Activated CD8-positive, alpha-beta T cell treated with anti-CD3 and anti-CD28 coated beads for 36 hours (primary cell): ENCODE results near the gene MMD. TPM values are rescaled to one million over a fixed set of nuclear protein-coding genes. Genes with fewer than 3 reads are reported as not detected.

Source experiments
- ATAC-seq: fragments of 200-7000 bp; cut with Tn5 transposase; one replicate; pipeline ENCODE4 v1.10.0; 2021; ENCODE audit warnings: mild to moderate bottlenecking, moderate library complexity
- CTCF ChIA-PET: fragments of 350-600 bp; sonication (Branson Sonifier 250); formaldehyde crosslinking; loops from one replicate; lab custom pipeline; 2021; ENCODE audit warnings: antibody characterized with exemption; lab: Charles Lee
- POLR2A ChIA-PET: fragments of 350-600 bp; sonication (Branson Sonifier 250); formaldehyde crosslinking; loops from one replicate; lab custom pipeline; 2021; ENCODE audit warnings: antibody characterized with exemption; lab: Charles Lee
- DNase-seq: peaks from one replicate; pipeline ENCODE4 v3.0.0-alpha.2; 2020
- H3K27ac Mint-ChIP-seq: one replicate; pipeline ENCODE4 v1.8.0; 2021; ENCODE audit warnings: mild to moderate bottlenecking, mixed read lengths
- H3K27me3 Mint-ChIP-seq: one replicate; pipeline ENCODE4 v1.8.0; 2021; ENCODE audit warnings: mixed read lengths
- H3K36me3 Mint-ChIP-seq: one replicate; pipeline ENCODE4 v1.8.0; 2021; ENCODE audit warnings: low read depth, mixed read lengths
- H3K4me1 Mint-ChIP-seq: one replicate; pipeline ENCODE4 v1.8.0; 2021; ENCODE audit warnings: low read depth, mixed read lengths
- H3K4me3 Mint-ChIP-seq: one replicate; pipeline ENCODE4 v1.8.0; 2021; ENCODE audit warnings: mild to moderate bottlenecking, moderate library complexity, mixed read lengths
- H3K9me3 Mint-ChIP-seq: one replicate; pipeline ENCODE4 v1.8.0; 2021; ENCODE audit warnings: mixed read lengths
- CTCF ChIP-seq: fragments of 200-600 bp; IDR thresholded peaks from one replicate; pipeline ENCODE4 v1.8.0; 2022; ENCODE audit warnings: antibody characterized with exemption, mild to moderate bottlenecking
- intact Hi-C: fragments of 100-400 bp; cut with micrococcal nuclease; formaldehyde crosslinking; loops from one replicate; pipeline ENCODE4 v1.10.0; 2022
- total RNA-seq, 2 experiments: library from RNA; stranded (reverse); gene quantifications; one replicate each; pipeline ENCODE4 v1.2.3, GENCODE V29; 2021

Gene MMD
- total RNA-seq, 2 experiments from 2014 or later: 27.0 to 39.3 TPM

- peaks cover 42% of the 10 kb centered on the region for H3K4me1 Mint-ChIP-seq
These were observed 858 bp downstream of the MMD start for GRCh38 chr17:55420776-55421178.

GRCh38 chr17:55420067-55420775 is 1.4 kb downstream of the MMD start:
- H3K27ac Mint-ChIP-seq: peak overlapping the region; percentile 95
- H3K4me1 Mint-ChIP-seq: peaks cover 44% of the 10 kb centered on the region
- H3K36me3 Mint-ChIP-seq: peaks cover 36% of the 10 kb centered on the region
- peak overlapping the region; percentile 91 for H3K4me3 Mint-ChIP-seq
- TF ChIP-seq CTCF: no peak
- intact Hi-C loops: no loop called here
- ChIA-PET POLR2A (interaction anchor here (1.0 to 1.6 kb wide), 3 partner anchors 8 to 38 kb away, joined by 3 to 5 read pairs (median 5); no protein-coding TSS in a partner anchor), CTCF (interaction anchor here (1.7 kb wide), 1 partner anchor 94 kb away, joined by 6 read pairs; no protein-coding TSS in a partner anchor)
- DNase-seq (peak; percentile 73), ATAC-seq (peak; percentile 57)
- H3K27me3 Mint-ChIP-seq: peaks cover 13% of the 10 kb centered on the region
- no peaks in the 10 kb centered on the region for H3K9me3 Mint-ChIP-seq

More at GRCh38 chr17:55420776-55421178, 858 bp downstream of the MMD start:
- TF ChIP-seq CTCF: no peak
- ChIA-PET POLR2A (interaction anchor here (0.7 to 1.6 kb wide), 5 partner anchors 9 to 38 kb away, joined by 3 to 5 read pairs (median 3); no protein-coding TSS in a partner anchor), CTCF (interaction anchor here (0.9 to 1.7 kb wide), 2 partner anchors 12 to 94 kb away, joined by 3 to 6 read pairs; no protein-coding TSS in a partner anchor)
- peak; percentile 13 for ATAC-seq
- intact Hi-C loops: no loop called here
- Mint-ChIP-seq H3K9me3 (no peaks in the 10 kb centered on the region), H3K4me3 (peak overlapping the region; percentile 91), H3K36me3 (peaks cover 35% of the 10 kb centered on the region), H3K27me3 (peaks cover 16% of the 10 kb centered on the region), H3K27ac (peak overlapping the region; percentile 95)
- DNase-seq: peak; percentile 57

GRCh38 chr17:55418369-55419268 is 3.0 kb downstream of the MMD start:
- intact Hi-C loops: loop anchor here (10.0 kb wide), 1 partner anchor 96 kb away; the partner anchor contains the start of gene SMIM36
- TF ChIP-seq CTCF: no peak
- ChIA-PET POLR2A (no interaction called here), CTCF (interaction anchor here (0.7 to 2.4 kb wide), 3 partner anchors 14 to 96 kb away, joined by 3 to 7 read pairs (median 3); no protein-coding TSS in a partner anchor)
- Mint-ChIP-seq H3K4me3 (peak overlapping the region; percentile 91), H3K9me3 (no peaks in the 10 kb centered on the region), H3K36me3 (peaks cover 50% of the 10 kb centered on the region), H3K27me3 (peaks cover 4% of the 10 kb centered on the region), H3K4me1 (peaks cover 60% of the 10 kb centered on the region), H3K27ac (peak overlapping the region; percentile 95)
- ATAC-seq (no peak), DNase-seq (no peak)

- Mint-ChIP-seq H3K9me3 (no peaks in the 10 kb centered on the region), H3K36me3 (peaks cover 56% of the 10 kb centered on the region), H3K27ac (peak overlapping the region; percentile 20), H3K4me3 (no peak overlapping the region), H3K27me3 (no peaks in the 10 kb centered on the region), H3K4me1 (peaks cover 57% of the 10 kb centered on the region)
- ChIA-PET POLR2A (interaction anchor here (1.4 kb wide), 1 partner anchor 16 kb away, joined by 4 read pairs; no protein-coding TSS in a partner anchor), CTCF (interaction anchor here (0.7 to 2.4 kb wide), 3 partner anchors 15 to 97 kb away, joined by 3 to 7 read pairs (median 3); no protein-coding TSS in a partner anchor)
- no peak for DNase-seq
- no peak for TF ChIP-seq CTCF
- intact Hi-C loops: loop anchor here (10.0 kb wide), 1 partner anchor 97 kb away; the partner anchor contains the start of gene SMIM36
- no peak for ATAC-seq
These were observed 4.0 kb downstream of the MMD start for GRCh38 chr17:55417411-55418268.
